GM21717 (cell line): Measurements from ENCODE around the gene TRPV2.

Experiments
- ATAC-seq: cut with Tn5 transposase; IDR thresholded peaks from one replicate; pipeline ENCODE4 v1.9.1; 2021; ENCODE audit warnings: mild to moderate bottlenecking, moderate library complexity; ENCODE audit not compliant: unreplicated experiment

TRPV2 gene

DNA sequence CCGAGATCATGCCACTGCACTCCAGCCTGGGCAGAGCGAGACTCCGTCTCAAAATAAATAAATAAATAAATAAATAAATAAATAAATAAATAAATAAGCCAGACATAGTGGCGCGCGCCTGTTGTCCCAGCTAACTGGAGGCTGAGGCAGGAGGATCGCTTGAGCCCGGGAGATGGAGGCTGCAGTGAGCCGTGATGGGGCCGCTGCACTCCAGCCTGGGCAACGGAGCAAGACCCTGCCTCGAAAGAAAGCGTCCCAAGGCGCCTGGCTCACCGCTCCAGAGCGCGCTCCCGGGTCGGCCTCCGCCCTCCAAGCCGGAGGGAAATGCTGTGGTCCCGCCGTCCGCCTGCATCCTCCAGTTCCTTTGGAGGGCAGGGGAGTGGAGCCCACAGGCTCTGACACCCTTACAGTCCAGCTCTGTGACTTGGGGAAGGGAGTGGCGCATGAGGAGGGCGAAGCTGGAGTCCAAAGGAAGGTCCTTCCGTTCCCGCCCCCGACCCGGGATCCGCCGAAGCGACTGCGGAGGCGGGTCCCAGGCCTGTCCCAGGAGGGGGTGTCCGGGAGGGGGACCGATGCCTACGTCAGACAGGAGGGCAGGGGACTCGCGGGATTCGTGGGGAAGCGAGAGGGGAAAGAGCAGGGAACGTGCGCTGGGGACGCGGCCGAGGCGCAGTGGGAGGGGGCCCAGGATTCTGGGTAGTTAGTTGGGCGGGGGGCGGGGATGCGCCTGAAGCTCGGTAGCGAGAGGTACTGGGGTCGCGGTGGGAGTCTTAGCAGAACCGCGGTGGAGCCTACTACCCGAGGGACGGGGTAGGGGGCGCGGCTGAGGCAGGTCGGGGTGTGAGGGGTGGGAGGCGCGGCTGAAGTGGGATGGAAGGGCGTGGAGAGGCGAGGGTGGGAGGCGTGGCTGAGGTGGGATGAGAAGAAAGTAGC, 8.4 kb upstream of the TRPV2 start:
- no peak for ATAC-seq

DNA sequence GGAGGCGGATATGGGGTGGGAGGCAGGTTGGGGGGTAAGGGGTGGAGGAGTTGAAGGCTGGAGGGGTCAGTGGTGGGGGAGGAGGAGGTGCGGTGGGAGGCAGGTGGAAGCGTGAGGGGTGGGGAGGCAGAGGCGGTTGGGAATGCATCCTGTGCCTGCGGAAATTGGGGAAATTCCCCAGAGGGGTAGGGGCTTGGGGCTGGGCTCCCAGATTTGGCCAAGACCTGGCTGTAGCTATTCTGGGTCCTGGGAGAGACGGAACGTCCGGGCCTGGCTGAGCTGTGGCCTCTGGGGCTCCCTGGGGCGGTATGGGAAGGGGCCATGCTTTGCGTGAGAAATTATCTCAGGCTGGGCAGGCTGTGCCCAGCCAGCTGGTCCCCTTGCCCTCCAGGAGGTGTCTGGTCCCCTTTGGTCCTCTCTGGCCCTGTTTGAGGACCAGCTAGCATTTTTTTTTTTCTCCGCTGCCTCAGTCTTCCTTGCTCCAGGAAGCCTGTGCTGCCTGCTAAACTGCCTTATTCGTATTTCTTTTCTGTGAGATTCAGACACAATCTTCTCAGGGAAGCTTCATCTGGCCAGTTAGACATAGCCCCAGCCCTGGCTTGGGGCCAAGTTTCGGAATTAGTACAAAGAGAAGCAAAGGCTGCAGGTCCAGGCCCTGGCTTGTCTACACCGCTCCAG, 7.3 kb upstream of the TRPV2 start:
- ATAC-seq = peak; percentile 87

DNA sequence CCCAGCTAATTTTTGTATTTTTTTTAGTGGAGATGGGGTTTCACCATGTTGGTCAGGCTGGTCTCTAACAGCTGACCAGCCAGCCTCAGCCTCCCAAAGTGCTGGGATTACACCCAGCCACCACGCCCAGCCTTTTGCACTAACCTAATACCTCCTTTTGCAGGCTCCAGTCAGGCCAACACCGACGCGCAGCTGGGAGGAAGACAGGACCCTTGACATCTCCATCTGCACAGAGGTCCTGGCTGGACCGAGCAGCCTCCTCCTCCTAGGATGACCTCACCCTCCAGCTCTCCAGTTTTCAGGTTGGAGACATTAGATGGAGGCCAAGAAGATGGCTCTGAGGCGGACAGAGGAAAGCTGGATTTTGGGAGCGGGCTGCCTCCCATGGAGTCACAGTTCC, 2.0 kb downstream of the TRPV2 start:
- no peak for ATAC-seq

DNA sequence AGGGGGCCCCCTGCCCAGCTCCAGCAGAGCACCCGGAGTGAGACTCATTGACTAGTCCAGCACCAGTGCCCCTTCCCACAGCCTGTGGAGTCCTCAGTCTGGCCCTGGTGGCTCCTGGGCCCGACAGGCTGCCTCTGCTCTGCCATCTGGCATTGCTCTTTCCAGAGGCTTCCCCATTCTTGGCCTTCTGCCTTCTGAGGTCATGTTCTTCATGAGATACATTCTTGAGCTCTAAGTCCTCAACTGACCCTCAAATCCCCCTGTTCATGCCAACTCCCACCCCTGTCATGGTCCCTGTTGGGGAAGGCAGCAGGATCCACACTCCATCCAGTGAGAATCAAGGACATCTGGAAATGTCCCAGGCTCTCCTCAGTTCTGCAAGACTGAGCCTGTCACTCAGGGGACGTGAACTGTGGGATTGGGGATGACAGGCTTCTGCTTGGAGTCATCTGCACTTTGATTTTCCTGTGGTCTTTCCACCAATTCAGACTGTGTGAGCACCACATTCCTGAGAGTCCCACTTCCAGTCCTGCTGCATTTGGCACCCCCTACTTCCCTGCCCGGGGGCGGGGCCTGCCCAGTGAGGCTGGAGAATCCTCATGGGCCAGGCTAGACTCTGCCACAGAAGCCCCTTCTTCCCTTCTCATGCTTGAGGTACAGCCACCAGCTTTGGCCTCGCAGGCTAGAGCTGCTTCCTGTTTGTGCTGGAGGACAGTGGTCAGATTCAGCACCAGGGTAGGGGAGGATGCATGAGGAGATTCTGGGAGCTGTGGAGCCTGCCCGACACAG, 2.7 kb downstream of the TRPV2 start:
- no peak for ATAC-seq

DNA sequence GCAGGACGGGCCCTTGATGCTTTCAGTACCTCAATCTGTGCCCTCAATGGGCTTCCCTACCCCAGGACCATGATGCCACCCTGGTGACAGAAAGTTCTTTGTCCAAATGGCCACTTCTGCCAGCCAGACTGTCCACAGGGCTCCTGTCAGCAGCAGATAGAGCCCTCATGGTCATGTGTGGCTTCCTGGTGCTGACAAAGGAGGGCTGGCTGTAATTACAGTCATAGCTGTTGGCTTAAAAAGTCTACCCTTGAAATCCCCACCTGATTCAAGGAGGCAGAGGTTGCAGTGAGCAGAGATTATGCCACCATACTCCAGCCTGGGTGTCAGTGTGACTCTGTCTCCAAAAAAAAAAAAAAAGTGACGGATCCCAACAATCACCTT, 3.3 kb downstream of the TRPV2 start:
- no peak for ATAC-seq

DNA sequence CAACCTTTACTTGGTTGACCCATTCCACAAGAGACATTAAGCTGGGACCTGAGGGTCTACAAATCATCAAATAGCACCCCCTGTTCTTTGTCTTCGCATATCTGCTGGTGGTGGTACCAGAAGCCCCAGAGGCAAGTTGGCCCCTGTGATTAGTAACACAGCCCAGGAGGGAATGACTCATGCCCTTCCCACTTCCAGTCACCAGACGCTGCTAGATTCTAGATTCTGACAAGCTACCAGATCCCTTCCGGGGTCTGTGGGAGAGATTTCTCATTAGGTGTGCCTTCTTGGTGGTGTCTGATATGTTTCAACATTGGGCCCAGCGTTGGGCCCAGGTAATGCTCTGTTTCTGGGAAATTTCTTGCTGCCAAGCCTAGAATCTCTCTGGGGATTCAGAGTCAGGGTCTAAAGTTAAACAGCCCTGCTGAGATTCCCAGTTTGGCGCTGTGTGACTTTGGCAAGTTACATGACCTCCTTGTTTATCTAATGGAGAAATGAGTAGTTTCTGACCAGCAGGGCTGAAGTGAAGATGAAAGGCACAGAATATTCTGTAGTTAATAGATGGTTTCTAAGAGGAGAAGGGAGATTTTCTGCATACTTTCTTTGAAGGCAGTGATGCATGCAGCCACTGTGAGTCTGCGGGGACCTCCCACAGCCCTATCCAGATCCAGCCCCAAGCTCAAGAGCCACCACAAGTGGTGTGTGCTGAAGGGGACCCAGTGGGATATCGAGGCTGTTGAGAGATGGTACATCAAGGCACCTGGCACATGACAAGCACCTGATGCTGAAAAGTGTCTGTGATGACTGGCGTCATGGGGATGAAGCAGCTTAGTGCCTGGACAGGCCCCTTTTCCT, 3.9 kb downstream of the TRPV2 start:
- ATAC-seq = peak; percentile 39

DNA sequence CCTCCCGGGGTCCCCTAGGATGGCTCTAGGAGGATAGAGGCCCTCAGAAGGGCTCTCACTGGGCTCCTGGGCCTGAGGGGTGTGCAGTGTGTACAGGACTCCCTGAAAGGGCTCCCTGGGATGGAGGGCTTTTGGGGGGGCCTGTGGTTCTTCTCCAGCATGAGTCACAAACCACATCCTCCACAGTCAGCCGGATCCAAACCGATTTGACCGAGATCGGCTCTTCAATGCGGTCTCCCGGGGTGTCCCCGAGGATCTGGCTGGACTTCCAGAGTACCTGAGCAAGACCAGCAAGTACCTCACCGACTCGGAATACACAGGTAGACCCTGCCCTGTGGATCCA, 4.5 kb downstream of the TRPV2 start:
- no peak for ATAC-seq

DNA sequence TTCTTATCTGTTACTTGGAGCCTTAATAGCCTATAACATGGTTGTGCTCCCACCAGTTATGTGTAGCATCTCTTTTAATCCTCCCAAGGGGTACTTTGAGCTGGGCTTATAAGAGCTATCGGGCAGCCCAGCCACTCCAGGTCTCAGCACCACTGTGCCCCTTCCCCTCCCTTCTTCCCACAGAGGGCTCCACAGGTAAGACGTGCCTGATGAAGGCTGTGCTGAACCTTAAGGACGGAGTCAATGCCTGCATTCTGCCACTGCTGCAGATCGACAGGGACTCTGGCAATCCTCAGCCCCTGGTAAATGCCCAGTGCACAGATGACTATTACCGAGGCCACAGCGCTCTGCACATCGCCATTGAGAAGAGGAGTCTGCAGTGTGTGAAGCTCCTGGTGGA, 7.0 kb downstream of the TRPV2 start:
- ATAC-seq = no peak

DNA sequence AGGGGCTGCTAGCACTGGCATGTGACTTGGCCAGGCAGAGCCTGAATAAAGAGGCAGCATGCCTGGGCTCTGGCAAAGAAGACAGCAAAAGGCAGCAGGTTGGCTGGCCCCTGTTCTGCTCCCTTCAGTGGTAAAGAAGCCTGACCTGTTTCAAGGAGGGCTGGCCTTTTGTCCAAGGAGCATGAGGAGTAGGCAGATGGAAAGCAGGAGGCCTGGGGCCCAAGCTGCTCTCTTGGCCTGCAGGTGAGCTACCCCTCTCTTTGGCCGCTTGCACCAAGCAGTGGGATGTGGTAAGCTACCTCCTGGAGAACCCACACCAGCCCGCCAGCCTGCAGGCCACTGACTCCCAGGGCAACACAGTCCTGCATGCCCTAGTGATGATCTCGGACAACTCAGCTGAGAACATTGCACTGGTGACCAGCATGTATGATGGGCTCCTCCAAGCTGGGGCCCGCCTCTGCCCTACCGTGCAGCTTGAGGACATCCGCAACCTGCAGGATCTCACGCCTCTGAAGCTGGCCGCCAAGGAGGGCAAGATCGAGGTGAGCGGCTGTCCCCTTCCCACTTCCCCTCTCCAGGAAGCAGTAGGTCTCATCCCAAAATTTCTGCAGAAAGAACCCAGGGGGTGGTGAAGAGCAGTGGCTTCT, 8.0 kb downstream of the TRPV2 start:
- no peak for ATAC-seq

DNA sequence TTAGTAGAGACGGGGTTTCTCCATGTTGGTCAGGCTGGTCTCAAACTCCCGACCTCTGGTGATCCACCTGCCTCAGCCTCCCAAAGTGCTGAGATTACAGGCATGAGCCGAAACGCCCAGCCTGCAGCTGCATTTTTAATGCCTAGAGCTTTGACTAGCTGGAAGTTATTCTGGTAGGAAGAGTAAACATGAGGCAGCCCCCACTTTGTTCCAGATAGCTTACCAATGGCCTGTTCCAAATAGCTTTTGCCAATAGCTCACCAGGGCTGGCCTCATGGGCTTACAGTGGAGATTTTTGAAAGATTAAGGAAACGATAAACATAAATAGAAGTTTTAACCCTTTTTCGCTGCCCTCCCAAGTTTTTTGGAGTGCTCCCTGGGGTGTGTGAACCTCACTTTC, 9.8 kb downstream of the TRPV2 start:
- no peak for ATAC-seq

DNA sequence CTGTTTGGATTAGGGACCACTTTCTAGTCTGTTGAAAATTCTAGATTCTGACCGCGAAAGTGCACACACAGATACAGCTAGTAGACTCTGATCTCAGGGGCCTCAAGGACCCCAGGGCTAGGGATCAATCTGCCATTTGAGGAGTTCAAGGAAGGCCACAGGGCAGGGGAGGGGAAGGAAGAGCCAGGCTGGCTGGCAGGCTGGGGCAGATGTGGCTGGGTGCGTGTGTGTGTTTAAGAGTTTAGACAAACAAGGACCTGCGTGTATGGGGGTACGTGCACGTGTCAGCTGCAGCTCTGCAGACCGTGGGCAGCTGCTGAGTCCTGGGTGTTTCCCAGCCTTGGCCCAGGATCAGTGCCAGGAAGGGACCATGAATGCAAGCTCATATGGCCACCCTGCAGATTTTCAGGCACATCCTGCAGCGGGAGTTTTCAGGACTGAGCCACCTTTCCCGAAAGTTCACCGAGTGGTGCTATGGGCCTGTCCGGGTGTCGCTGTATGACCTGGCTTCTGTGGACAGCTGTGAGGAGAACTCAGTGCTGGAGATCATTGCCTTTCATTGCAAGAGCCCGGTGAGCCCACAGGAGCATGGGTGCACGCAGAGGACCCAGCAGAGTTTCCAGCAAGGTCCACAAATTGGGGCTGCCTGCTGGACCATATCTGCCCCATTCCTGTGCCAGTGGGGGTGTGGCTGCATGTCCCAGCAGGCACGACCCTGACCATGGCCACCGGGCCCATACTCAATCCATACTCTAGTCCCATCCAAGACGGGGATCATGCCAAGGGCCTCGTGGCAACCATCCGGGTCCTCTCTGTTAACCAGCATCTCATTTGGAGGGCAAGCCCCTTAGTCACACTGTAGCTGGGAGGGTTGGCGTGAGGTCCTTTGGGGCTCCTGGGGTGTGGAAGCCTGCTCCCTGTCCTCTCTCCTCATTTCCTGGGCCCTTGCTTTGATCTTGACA, 10.6 kb downstream of the TRPV2 start:
- ATAC-seq = no peak

DNA sequence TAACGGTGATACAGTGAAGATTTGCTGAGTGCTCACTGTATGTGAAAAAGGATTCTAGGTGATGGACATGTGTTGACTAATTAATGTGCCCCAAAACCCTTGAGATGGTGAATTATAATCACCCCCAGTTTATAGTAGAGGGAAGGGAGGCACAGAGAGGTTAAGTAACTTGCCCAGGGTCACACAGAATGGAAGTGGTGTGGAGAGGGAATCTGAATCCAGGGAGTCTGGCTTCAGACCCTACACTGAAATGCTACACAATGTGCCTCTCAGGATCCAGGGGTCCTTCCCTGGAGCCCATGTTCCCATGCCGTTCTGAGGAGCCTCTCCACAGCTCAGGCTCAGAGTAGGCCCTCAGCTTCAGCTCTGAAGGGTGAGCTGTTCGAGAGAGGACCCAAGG, 11.6 kb downstream of the TRPV2 start:
- ATAC-seq = no peak

DNA sequence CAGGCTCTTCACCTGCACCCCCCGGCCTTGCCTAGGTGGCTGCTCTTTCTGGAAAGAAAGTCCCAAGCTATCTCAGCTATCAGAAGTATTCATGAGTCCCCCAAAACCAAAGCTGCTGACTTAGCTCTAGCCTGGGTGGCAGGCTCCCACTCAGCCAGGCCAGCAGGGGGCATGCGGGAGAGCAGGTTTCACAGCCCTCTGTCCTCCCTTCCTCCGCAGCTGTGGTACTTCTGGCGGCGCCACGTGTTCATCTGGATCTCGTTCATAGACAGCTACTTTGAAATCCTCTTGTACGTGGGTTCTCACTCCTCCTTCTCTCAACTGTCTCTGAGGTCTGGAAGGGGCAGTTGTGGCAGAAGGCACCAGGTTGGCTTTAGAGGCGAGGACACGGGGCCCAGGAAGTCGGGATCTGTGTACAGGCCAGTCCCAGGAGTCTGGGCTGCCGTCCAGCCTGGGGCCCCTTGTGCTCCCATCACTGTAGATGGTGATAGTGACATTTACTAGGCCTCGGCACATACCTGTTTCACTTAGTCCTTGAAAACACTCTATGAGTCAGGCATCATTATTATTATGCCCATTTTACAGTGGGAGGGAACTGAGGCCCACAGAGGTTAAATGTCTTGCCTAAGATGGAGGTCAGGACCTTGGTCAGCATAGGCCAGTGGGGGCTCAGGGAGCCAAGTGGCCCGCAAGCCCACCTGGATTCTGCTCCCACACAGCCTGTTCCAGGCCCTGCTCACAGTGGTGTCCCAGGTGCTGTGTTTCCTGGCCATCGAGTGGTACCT, 12.9 kb downstream of the TRPV2 start:
- no peak for ATAC-seq

DNA sequence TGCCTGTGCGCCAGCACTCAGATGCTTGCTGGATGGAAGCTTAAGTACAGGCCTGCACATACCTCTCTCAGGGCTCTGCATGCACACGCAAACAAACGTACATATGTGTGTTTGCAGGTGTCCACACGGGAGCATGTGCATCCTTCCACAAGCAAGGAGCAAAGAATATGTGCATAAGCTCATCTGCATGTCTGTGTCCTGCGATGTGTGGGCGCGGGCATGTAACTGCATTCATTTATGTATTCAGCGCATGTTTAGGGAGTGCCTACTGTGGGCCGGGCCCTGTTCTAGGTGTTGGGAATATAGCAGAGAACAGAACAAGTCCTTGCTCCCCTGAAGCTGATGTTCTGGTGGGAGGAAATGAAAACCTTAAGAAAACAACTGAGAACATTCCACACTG, 13.7 kb downstream of the TRPV2 start:
- ATAC-seq = no peak

DNA sequence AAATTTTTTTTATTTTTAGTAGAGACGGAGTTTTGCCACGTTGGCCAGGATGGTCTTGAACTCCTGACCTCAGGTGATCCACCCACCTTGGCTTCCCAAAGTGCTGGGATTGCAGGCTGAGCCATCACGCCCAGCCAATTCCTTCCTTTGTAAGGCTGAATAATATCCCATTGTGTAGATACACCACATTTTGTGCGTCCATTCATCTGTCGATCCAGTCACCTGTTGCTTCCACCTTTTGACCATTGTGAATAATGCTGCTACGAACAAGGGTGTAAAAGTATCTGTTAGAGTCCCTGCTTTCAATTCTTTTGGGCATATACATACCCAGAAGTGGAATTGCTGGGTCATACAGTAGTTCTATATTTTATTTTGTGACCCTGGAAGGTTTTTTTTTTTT, 15.3 kb downstream of the TRPV2 start:
- ATAC-seq = no peak

DNA sequence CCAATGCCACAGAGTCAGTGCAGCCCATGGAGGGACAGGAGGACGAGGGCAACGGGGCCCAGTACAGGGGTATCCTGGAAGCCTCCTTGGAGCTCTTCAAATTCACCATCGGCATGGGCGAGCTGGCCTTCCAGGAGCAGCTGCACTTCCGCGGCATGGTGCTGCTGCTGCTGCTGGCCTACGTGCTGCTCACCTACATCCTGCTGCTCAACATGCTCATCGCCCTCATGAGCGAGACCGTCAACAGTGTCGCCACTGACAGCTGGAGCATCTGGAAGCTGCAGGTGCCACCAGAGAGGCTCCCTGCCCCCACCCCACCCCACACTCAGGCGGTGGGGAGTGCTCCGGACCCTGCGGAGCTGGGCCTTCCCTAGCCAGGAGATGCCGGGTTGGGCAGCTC, 16.6 kb downstream of the TRPV2 start:
- no peak for ATAC-seq

DNA sequence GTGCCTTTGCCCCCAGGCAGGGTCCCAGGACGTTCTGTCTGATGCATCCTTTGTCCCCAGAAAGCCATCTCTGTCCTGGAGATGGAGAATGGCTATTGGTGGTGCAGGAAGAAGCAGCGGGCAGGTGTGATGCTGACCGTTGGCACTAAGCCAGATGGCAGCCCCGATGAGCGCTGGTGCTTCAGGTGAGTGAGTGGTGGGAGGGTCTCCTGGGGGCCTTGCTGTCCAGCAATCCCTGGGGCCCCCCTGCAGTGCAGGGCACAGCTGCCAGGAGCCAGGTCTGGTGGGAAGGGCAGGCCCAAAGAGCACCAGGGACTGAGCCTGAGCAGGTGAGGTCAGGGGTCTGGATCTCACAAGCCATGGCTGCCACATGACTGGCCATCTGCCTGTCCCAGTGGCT, 18.1 kb downstream of the TRPV2 start:
- ATAC-seq = no peak

DNA sequence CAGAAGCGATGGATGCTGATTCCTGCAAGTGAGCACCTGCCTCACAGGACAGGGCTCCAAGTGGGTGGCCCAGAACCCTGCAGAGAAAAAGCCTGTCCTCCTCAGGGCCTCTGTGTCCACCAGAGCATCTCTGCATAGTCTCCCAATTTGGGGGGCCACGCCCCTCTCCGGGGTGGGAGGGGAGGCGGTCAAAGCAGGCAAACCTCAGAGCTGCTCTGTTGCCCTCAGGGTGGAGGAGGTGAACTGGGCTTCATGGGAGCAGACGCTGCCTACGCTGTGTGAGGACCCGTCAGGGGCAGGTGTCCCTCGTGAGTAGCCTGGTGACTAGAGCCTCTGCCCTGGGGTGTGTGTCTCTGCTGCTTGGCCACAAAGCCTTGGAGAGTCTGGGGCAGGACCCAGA, 19.3 kb downstream of the TRPV2 start:
- no peak for ATAC-seq
